Measurements from ENCODE around the gene ABCD3.

ABCD3 gene

GRCh38 chr1:94528299-94528698 lies 110.1 kb downstream of the ABCD3 start:
- DNase-seq, result no peak

GRCh38 chr1:94528826-94529225 lies 110.6 kb downstream of the ABCD3 start:
- no peak for DNase-seq

GRCh38 chr1:94529416-94529815 lies 111.2 kb downstream of the ABCD3 start:
- no peak for DNase-seq

GRCh38 chr1:94530373-94530878 lies 112.2 kb downstream of the ABCD3 start:
- DNase-seq, result no peak

GRCh38 chr1:94531664-94532063 lies 113.5 kb downstream of the ABCD3 start:
- DNase-seq, result no peak

GRCh38 chr1:94532077-94532476 lies 113.9 kb downstream of the ABCD3 start:
- DNase-seq, result no peak

GRCh38 chr1:94535095-94535494 lies 116.9 kb downstream of the ABCD3 start:
- no peak for DNase-seq

GRCh38 chr1:94535879-94536278 lies 117.7 kb downstream of the ABCD3 start:
- DNase-seq, result no peak

GRCh38 chr1:94537254-94537653 lies 119.1 kb downstream of the ABCD3 start:
- DNase-seq, result no peak

GRCh38 chr1:94538243-94538827 lies 120.1 kb downstream of the ABCD3 start:
- DNase-seq, result no peak

GRCh38 chr1:94539496-94539895 lies 121.3 kb downstream of the ABCD3 start:
- no peak for DNase-seq

GRCh38 chr1:94540440-94541245 lies 122.5 kb downstream of the ABCD3 start:
- no peak for DNase-seq

- DNase-seq, result peak; percentile 92
Observed at GRCh38 chr1:94541246-94542087, 123.3 kb downstream of the ABCD3 start, which contains the start of gene F3. F3 (minus strand) TSS chr1:94541759; CDS start chr1:94541636, 123 bp downstream.

- DNase-seq, result peak; percentile 71
Observed at GRCh38 chr1:94542088-94542870, 124.1 kb downstream of the ABCD3 start.

- DNase-seq, result no peak
Observed at GRCh38 chr1:94543001-94543400, 124.8 kb downstream of the ABCD3 start.

GRCh38 chr1:94543893-94544635 lies 125.9 kb downstream of the ABCD3 start:
- no peak for DNase-seq

GRCh38 chr1:94544706-94545490 lies 126.7 kb downstream of the ABCD3 start:
- no peak for DNase-seq

- no peak for DNase-seq
Observed at GRCh38 chr1:94549706-94550105, 131.5 kb downstream of the ABCD3 start.

- DNase-seq, result no peak
Observed at GRCh38 chr1:94550396-94550795, 132.2 kb downstream of the ABCD3 start.

- no peak for DNase-seq
Observed at GRCh38 chr1:94550800-94551241, 132.6 kb downstream of the ABCD3 start.

- DNase-seq, result no peak
Observed at GRCh38 chr1:94551449-94551848, 133.3 kb downstream of the ABCD3 start.
